Measurements from ENCODE around the gene ANKRD49. TPM values are rescaled to one million over a fixed set of nuclear protein-coding genes. Genes with fewer than 3 reads are reported as not detected.

The ANKRD49 gene
- total RNA-seq, 1 experiment from 2014 or later, result 24.2 TPM

- DNase-seq (ENCODE audit: low read depth), result peak; percentile 86
Measured at GRCh38 chr11:94543695-94544645, 50.2 kb downstream of the ANKRD49 start, which contains the start of gene FUT4. TSS of gene FUT4 (plus strand) at chr11:94543921. CDS start at chr11:94544134, 213 bp downstream.

- no peak for DNase-seq (ENCODE audit: low read depth)
Measured at GRCh38 chr11:94544646-94545263, 51.0 kb downstream of the ANKRD49 start.

GRCh38 chr11:94545264-94546161 is 51.7 kb downstream of the ANKRD49 start:
- DNase-seq (ENCODE audit: low read depth), result no peak

- no peak for DNase-seq (ENCODE audit: low read depth)
Measured at GRCh38 chr11:94546162-94546470, 52.3 kb downstream of the ANKRD49 start.

GRCh38 chr11:94546886-94547285 is 53.1 kb downstream of the ANKRD49 start:
- DNase-seq (ENCODE audit: low read depth), result no peak

- DNase-seq (ENCODE audit: low read depth), result no peak
Measured at GRCh38 chr11:94549146-94549545, 55.4 kb downstream of the ANKRD49 start.

Other genes with a start within 250 kb of the ANKRD49 start
- not detected in 2 replicates for gene IZUMO1R, start 189.4 kb upstream of the ANKRD49 start, total RNA-seq (2014; rRNA removed; shearing (Covaris generic))
- not detected in 2 replicates for gene GPR83, start 92.6 kb upstream of the ANKRD49 start, total RNA-seq (2014; rRNA removed; shearing (Covaris generic))
- 27.0 and 30.3 TPM in 2 replicates for gene MRE11, start 140 bp upstream of the ANKRD49 start, total RNA-seq (2014; rRNA removed; shearing (Covaris generic))
- not detected in 2 replicates for gene C11orf97, start 18.5 kb downstream of the ANKRD49 start, total RNA-seq (2014; rRNA removed; shearing (Covaris generic))
- gene FUT4, start 49.9 kb downstream of the ANKRD49 start, total RNA-seq (2014; rRNA removed; shearing (Covaris generic)), result 2.4 TPM in 2 replicates
- 0.48 and 0.78 TPM in 2 replicates for gene PIWIL4, start 73.4 kb downstream of the ANKRD49 start, total RNA-seq (2014; rRNA removed; shearing (Covaris generic))